GM19099 (cell line): ENCODE data around the gene RNASE8.

Experiments
- POLR2A ChIP-seq: IDR thresholded peaks from 3 replicates; pipeline ENCODE4 v1.6.1; 2011; ENCODE audit warnings: low read depth; ENCODE audit not compliant: insufficient read length; ENCODE audit errors: extremely low read depth

The RNASE8 gene

DNA sequence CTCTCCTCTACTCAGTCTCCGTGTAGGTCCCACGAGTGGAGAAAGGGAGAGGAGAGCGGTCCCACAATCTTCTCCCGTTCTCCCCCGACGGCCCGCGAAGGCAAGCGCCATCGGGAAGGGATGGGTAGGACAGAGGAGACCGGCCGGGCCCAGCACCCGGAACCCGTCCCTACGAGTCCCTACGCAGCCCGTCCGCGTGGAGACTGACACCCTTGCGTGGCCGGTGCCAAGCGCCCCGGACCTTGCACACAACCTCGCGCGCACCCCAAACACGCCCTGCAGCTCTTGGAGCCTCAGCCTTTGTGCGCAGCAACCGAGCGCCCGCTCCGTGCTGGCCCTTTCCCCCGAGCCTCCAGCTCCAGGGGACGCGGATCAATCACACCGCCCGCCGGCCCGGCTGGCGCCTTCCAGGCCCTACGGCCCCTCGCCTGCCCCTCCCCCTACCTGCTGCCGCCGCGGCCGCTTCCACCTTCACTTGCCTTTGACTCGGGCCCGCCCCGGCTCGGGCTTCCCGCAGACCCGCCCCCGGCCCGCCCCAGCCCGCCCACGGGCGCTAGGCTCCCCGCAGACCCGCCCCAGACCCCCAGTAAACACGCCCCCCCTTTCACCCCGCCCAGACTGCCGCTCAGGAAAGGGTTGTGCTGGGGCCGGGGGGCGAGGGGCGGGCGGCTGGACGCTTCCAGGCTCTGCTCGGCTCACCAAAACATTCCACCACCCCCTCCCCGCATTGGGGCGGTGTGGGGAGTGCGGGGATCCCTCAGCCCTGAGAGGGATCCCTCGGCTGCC lies 32.8 kb upstream of the RNASE8 start, which contains the start of gene NDRG2:
Gene NDRG2, minus strand, starts transcription at position 477 of the 786 bp plus-strand sequence. CDS start 1,746 bp downstream, outside the sequence.
- no peak for TF ChIP-seq POLR2A

DNA sequence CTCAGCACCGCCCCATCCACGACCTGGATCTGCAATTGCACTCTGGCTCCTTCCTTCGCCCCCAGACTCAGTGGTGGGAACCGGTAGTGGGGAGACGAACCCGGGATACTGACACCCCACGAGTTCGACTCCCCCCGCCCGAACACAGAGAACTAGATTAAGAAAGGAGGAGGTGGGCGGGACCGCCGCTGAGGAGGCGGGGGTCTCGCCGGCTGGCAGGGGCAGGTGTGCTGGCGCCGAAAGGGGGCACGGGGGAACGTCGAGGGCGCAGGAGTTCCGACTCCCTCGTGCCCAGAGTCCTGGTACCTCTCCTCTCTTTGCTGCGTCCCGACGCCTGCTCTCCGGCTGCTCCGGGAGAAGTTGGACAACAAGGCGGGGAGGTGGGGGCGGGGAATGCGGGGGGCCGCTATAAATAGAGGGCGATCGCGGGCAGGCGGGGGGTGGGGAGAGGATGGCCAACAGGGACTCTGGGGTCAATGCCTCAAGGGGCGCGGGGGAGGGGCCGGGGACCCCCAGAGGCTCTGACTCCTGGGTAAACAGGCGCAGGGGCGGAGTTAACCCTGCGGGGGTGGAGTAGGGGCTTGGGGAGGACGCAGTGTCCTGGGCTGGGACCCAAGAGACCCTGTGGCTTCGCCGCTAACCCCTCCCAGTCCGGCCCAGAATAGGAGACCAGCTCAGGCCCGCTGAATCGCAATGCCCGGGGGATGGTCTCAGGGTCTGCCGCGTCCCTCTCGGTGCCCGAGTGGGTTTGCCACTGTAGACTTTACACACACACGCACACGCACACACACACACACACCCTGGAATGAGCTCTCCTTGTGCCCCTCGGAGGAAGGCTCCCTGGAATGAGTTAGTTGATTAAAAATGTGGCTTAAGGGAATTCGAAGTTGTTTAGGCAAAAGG lies 32.0 kb upstream of the RNASE8 start:
- no peak for TF ChIP-seq POLR2A

DNA sequence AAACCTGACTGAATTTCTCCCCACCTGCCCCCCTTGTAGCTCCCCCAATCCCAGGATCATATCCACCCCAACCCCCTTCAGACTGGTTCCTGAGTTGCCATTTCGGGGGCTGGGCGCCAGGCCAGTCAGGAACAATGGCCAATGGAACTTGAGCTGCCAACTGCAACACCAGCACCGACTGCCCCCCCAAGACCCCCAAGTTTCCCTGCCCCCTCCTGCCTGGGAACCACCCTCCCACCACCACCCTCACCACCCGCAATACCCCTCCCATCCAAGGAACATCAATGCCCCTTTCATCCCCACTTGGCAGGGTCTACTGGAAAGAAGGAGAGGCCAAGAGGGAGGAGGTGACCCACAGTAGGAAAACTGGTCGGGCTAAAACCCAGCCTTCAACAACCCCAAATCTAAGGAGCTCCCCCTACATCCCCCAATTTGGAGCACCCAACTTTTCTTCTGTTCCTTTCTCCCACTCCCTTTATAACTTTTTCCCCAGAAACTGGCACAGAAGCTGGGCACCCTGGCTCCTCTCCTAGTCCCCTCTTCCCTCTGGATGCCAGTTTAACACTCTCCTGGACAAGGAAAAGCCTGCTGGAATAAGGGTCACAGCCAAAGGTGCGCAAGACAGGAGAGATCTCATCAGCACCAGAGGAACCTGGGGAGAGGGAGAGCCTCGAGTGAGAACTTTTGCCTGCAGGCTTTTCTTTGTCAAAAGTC lies 31.2 kb upstream of the RNASE8 start:
- no peak for TF ChIP-seq POLR2A

DNA sequence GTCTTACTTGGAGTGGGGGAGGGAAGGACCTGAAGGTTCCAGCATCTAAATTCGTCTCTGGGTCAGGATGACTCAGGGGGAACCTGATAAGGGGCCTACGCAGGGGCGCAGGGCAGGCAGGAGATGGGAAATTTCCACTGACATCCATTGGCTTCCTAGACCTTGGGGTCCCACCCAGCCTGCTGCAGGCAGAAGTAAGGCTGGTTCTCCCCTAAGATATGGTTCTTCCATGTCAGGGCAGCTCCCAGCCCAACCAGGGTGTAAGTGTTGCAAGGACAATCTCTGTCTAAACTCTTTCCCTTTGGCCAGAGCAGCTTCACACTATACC lies 30.7 kb upstream of the RNASE8 start:
- TF ChIP-seq POLR2A, result no peak

GRCh38 chr14:21029917-21030316 lies 27.7 kb upstream of the RNASE8 start, which contains the start of gene TPPP2:
TPPP2 (plus strand) TSS chr14:21030217; CDS start chr14:21030582, 365 bp downstream.
- TF ChIP-seq POLR2A, result no peak

DNA sequence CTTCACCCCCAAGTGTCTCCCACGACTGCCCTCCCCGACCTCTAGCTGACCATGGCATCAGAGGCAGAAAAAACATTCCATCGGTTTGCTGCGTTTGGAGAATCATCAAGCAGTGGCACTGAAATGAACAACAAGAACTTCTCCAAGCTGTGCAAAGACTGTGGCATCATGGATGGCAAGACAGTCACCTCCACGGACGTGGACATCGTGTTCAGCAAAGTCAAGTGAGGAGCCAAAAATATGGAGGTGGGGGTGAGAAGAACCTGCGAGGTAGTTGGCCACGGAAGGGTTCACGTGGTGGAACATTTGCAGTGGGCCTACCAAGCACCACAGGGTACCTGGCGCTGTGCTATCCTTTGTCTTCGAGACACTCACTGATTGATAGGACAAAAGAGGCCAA lies 27.1 kb upstream of the RNASE8 start:
- no peak for TF ChIP-seq POLR2A

DNA sequence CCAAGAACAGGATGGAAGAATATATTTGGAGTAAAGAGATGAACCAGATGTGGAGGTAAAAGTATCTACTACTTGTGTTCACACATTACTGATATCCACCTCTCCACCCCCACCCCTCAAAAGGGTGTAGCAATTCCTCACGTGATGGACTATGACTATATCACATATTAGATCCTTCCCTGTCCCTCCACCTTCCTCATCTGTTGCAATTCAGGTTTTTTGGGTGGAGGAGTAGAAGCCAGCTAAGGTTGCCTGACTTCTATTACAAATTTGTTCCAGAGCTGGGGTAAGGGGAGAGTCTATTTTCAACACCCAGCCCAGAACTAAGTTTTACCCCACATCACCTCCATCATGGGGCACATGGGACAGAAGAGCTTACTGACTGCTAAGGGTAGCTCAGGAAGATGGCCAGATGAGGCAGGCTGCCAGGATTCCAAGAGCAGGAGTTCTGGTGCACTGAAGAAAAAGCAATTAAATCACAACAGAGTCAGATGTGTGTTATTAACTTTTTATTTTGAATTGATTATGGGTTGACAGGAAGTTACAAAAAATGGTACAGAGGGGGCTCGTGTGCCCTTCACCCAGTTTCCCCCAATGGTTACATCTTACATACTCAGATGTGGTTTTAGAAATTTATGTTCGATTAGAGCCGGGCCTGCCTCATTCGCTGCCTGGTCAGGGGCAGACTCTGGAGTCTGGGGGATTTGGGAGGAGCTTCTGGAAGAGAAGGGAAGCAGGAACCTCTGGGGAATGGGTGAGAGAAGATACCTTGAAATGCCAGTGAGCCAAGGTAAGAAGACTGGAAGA lies 25.1 kb upstream of the RNASE8 start:
- no peak for TF ChIP-seq POLR2A

DNA sequence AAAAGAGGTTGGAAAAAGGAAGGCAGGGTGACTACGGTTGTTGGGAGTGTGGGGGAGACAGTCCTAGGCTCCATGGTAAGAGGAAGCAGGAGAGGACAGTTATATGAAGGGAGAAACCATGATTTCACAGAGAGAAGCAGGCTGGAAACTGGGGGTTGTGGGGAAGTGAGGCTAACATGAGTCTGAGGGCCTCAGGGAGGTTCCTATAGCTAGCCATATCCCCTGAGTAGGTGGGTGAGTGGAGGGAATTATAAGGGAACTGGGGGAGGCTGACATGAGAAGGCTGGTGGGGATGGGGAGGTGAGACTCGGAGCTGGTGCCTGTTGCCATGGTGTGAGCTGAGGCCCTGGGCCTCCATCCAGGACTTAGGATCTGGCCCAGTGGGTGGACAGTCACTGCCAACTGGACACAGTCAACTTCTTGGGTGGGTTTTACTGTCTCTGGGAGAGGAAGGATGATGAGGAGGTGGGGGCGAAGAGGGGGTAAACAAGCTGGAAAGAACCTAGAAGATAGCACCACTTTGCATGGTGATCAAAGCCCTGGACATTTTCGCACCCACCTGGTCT lies 24.4 kb upstream of the RNASE8 start:
- TF ChIP-seq POLR2A, result no peak

DNA sequence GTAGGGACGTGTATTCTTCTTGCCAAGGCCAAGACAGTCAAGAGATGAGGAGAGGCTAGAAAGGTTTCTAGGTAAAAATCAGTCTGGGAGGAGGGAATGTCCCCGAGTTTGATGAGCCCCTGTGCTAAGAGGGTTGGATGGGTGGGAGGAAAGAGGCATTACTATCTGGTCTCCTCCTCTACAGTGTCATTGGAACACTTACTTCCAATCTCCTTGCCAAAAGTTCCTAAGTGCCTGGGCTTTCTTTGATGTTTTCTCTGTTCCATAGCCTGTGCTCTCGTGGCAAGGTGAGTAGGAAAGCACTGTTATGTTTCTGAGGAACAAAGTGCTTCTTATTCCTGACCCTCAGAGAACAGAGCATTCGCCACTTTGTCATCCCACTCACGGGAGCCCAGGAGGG lies 22.9 kb upstream of the RNASE8 start, which contains the start of gene RNASE13:
Gene RNASE13, minus strand, starts transcription at position 101 of the 400 bp plus-strand sequence. CDS start 519 bp downstream, outside the sequence.
- no peak for TF ChIP-seq POLR2A

- no peak for TF ChIP-seq POLR2A
Observed at GRCh38 chr14:21036751-21037150, 20.9 kb upstream of the RNASE8 start.

DNA sequence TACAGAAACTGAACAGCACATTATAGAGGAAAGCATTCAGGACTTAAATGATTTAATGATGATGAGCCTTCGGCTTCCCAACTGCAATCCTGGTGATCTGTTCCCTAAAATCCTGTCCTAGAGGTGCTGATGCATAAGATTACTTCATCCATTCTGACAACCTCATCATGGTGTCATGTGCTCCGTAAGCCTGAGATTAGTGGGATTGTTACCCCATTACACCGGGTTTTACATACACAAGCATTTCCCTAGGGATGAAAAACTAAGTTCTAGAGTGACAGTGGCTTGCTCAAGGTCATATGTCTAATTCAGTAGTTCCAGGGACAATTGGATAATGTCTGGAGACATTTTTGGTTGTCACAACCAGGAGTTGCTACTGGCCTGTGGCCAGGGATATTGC lies 20.5 kb upstream of the RNASE8 start:
- TF ChIP-seq POLR2A, result no peak

- no peak for TF ChIP-seq POLR2A
Observed at GRCh38 chr14:21038441-21039422, 18.9 kb upstream of the RNASE8 start.
